Amniotic epithelial cell (primary cell): ENCODE data around the gene SLAIN1.
"Not testable (repeated sequence)": the region's sequence is repeated elsewhere in the genome, so short reads cannot be mapped to it uniquely, and the experiment has no call there.

Source experiments
- DNase-seq: peaks from one replicate; pipeline ENCODE4 v3.0.0-alpha.2; 2010; ENCODE audit warnings: low read depth

Gene SLAIN1

DNA sequence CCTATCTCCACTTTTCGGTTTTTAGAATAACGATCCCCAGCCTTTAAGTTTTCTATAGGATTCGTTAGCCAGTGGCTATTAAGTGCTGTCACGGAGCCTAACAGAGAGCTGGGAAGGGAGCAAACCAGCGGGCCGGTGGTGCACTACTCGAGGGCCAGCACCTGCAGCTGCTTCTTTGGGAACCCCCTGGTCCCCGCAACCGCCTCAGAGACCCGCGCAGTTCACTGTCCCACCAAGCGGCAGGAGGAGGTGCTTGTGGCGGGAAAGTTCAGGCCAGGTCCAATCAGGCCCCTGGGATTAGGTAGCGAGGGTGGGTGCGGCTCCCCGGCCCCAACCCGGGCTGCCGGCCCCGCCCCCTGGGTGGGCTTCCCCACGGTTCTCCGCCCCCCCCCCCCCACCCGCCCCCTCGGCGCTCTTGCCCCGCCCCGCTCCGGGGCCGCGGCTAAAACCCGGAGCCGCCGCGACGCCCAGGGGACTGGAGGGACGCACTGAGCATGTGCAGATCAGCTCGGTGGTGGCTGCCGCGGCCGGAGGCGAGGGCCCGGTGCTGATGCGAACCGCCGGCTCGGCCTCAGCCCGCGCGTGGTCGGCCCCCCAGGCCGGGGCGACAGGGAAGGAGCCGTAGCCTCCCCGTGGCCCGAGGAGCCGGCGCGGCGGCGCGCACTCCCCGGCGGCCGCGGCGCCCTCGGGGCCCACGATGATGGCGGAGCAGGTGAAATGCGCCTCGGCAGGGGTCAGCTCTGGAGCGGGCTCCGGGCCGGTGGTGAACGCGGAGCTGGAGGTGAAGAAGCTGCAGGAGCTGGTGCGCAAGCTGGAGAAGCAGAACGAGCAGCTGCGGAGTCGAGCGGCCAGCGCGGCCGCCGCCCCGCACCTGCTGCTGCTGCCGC, at the start of gene SLAIN1:
Gene SLAIN1 (plus strand): TSS at position 471 of the 887 bp plus-strand sequence. CDS start 227 bp downstream, at position 698.
- DNase-seq: peak; percentile 9

GRCh38 chr13:77650409-77650808, 47.1 kb upstream of the SLAIN1 start:
- no peak for DNase-seq

DNA sequence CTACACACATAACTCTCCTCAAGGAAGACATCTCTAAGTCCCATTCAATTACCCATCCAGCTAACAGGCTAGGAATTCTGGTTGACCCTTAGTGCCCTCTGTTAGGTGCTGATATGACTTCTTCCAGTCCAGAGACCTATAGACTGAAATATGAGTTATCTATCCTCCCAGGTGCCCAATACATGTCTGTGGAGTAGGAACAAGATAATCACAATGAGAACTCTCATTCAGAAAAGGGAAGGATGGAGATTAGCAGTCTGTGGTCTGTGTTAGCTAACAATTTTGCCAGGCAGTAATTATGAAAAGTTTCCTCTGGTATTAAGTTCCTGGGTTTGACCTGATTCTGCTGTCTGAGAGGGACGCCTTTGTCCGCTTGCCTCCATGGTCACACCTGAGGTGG, 44.2 kb upstream of the SLAIN1 start:
- no peak for DNase-seq

GRCh38 chr13:77660016-77660415, 37.5 kb upstream of the SLAIN1 start:
- DNase-seq: not testable (repeated sequence)

DNA sequence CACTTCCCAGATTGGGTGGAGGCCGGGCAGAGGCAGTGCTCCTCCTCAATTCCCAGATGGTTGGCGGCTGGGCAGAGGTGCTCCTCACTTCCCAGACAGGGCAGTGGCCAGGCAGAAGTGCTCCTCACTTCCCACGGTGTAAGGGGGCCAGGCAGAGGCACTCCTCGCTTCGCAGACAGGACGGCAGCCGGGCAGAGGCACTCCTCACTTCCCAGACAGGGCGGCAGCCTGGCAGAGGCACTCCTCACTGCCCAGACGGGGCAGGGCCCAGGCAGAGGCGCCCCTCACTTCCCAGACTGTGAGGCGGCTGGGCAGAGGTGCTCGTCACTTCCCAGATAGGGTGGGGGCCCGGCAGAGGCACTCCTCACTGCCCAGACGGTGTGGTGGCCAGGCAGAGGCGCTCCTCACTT, 36.6 kb upstream of the SLAIN1 start:
- DNase-seq: no peak

- DNase-seq: not testable (repeated sequence)
Observed at GRCh38 chr13:77662301-77662700, 35.2 kb upstream of the SLAIN1 start.

DNA sequence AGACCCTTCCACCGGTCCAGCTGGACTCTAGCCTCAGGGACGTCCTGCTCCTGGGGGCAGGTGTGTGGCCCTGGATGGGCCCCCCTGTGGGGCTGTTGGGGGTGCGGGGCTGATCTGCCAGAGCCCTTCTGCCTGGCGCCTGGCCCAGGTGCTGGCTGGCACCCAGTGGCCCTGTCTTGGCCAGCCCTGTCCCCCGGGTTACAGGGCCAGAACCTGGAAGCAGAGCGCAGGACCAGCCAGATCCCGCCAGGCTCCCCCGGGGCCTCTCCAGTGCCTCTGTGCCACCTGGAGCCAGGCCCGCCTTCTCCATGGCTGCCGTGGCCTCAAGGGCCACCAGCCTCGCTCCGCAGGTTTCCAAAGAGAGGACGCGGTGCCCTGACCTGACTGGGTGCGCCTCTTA, 34.7 kb upstream of the SLAIN1 start:
- DNase-seq: not testable (repeated sequence)

- DNase-seq: no peak
Observed at GRCh38 chr13:77674852-77675251, 22.6 kb upstream of the SLAIN1 start.

DNA sequence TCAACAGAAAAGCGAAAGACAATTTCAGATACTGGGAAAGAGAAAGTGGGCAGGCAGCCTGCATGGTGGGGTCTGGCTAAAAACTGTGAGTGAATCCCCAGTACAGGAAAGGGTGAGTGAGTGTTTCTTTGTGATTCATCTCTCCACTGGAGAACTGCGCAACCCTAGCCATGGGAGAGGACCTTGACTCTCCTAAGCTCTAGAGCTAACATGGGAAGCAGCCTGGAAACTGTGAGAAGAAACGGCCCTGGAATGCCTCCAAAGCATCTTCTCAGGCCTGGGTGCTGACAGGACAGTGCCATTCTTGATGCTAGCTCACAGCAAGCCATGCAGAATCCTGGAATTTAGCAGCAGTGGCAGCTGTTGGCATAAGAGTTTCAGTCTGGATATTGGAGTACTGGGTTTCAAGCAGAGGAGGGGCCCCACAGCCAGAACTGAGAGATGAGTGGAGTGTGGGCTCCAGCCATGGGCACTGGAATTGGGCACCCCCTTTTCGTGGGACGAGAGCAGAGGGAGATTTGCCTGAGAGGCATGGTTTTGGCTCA, 18.7 kb upstream of the SLAIN1 start:
- no peak for DNase-seq

GRCh38 chr13:77687799-77688198, 9.7 kb upstream of the SLAIN1 start:
- DNase-seq: no peak

GRCh38 chr13:77691871-77692270, 5.6 kb upstream of the SLAIN1 start:
- no peak for DNase-seq

DNA sequence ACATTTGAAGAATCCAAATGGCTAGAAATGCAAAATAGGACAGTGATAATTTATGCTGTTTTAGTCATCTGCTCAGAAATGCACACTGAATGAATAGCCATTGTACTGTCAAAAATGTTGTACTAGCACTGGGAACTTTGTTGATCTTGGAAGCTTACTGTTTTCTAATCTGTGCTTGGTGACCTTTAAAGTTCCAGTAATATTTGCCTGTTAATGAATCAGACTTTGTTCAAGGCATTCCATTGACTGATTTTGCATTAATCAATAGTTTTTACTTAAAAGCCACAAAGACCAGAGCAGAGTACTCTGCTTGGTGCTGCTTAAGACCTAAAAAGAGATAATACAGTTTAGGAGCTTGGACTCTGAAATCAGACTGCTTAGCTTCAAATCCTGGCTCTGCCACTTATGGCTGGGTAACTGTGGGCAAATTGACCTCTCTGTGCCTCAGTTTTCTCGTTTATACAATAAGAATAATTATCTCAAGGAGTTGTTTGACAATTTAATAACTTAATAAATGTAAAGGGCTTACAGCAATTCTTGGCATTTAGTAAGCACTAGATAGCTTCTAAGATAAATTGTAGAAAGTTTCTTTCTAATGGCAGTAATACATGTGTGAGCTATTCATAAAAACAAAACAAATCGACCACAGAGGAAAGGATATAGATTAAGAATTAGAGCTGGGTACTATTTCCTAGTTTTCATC, 4.6 kb upstream of the SLAIN1 start:
- no peak for DNase-seq

DNA sequence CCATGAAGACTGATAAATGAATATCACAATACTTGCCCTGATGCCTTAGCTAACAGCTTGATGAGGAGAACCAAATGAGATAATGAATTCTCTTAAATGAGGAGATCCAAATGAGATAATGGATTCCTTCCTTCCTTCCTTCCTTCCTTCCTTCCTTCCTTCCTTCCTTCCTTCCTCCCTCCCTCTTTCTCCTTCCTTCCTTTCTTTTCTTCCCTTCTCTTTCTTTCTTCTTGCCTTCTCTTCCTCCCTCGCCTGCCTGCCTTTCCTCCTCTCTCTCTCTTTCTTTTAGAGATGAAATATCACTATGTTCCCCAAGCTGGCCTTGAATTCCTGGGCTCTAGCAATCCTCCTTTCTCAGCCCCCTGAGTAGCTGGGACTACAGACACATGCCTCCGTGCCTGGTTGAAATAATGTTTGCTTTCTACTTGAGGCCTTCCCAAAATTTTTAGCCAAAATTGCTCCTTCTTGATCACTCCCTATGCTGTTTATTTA, 4.0 kb upstream of the SLAIN1 start:
- no peak for DNase-seq

DNA sequence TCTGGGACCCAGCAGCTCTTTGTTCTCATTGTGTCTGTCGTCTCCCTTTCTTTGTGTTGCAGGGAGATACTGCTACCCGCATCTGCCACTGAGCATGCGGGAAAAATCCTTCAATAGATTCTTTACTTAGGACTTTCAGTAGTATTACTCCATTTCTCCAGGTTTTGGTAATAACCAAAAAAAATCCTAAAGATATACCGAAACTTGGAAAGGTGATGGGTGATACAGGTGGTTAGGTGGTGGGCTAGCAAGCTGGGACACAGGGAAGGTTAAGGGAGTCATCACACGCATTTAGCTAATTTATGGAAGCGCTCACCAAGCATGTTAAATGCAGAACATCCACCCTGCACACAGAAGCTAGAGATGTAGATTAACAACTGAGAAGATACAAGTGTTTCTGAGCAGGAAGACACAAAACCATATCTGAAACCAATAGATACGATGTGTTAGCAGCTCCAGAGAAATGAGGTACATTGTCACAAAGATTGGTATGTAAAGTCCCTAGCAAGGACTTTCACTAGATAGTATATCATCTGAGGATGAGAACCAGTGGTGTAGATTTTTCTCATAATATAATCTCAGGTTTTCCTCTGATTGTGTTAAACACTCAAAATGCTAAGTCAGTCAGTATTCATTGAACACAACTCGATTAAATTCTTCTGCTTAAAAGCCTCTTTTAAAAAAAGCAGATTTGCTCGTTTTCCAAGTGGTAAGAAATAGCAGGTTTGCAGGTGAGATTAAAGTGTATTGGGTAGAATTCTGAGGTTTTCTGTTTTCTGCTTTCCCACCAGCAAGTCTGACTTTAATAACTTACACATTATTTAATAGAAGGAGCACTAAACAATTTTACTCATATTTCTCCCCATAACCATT, 1.2 kb upstream of the SLAIN1 start:
- DNase-seq: no peak

- DNase-seq: no peak
Observed at GRCh38 chr13:77696879-77697216, 639 bp upstream of the SLAIN1 start.

GRCh38 chr13:77698201-77699058, 943 bp downstream of the SLAIN1 start:
- DNase-seq: no peak

DNA sequence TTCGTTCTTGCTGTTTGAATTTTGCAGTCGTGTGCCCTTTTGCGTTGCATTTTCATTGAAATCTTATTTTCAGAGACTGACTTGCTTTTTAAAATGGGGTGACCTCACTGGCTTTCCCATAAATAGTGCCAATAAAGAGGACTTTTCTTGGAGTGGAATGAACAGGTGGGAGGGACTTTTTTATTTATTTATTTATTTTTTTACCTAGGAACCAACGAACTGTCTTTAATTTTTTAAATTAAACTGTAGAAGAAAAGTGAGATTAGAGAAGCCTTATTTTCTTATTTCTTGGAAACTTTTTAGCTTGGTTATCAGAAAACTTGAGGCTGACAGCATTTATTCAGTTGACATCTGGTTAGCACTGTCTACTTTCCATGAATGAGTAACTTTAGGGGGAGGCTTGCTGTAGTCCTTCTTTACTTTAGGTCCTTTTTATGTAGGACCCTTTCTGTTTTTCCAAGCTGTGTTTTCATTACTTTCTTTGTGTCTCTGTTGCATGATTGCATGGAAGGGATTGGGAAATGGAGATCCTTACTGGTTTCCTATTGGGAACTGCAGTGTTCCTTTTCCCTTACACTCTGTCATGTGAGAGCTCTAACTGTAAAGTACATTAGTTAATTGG, 1.7 kb downstream of the SLAIN1 start:
- DNase-seq: no peak

- no peak for DNase-seq
Observed at GRCh38 chr13:77701305-77701704, 3.8 kb downstream of the SLAIN1 start.

- DNase-seq: no peak
Observed at GRCh38 chr13:77702366-77702765, 4.9 kb downstream of the SLAIN1 start.

DNA sequence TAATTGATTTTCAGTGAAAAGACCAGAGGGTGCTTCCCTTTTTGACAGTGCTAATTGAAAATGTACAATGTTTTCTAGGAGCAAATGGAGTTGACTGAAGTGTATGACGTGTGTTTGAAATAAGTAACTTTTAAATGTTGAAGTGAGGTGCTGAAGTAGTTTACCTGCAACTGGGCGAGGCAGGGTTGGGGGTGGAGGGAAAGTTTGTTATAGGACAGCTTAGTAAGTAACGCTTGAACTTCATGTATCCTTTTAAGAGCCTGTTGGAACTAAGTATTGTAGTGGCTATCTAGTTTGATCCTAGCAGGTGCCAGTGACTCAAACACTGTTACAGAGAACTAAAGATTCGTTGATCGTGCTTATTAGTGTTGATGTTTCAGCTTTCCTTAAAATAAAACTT, 5.9 kb downstream of the SLAIN1 start:
- no peak for DNase-seq
